Right lung (tissue), 5 donors: ENCODE results near the gene CMTM2. TPM values are rescaled to one million over a fixed set of nuclear protein-coding genes. Genes with fewer than 3 reads are reported as not detected.
"Not testable (repeated sequence)": the region's sequence is repeated elsewhere in the genome, so short reads cannot be mapped to it uniquely, and the experiment has no call there.

Source experiments
- DNase-seq, 2 donors: peaks; one replicate each; pipeline ENCODE4 v3.0.0-alpha.2; 2013
- polyA plus RNA-seq, 5 donors: library from polyadenylated mRNA; unstranded; fragments of 120-200 nt; gene quantifications; one replicate each; pipeline versions ENCODE4 v1.2.1 to v1.2.3, GENCODE V29; 2013; ENCODE audit warnings: inconsistent platforms in 1 of 5, low replicate concordance in 1 of 5; ENCODE audit not compliant: insufficient read length in 5 of 5, insufficient read depth in 1 of 5

Gene CMTM2
- polyA plus RNA-seq, 5 donors: 0.60 to 1.1 (median 0.95) TPM

DNA sequence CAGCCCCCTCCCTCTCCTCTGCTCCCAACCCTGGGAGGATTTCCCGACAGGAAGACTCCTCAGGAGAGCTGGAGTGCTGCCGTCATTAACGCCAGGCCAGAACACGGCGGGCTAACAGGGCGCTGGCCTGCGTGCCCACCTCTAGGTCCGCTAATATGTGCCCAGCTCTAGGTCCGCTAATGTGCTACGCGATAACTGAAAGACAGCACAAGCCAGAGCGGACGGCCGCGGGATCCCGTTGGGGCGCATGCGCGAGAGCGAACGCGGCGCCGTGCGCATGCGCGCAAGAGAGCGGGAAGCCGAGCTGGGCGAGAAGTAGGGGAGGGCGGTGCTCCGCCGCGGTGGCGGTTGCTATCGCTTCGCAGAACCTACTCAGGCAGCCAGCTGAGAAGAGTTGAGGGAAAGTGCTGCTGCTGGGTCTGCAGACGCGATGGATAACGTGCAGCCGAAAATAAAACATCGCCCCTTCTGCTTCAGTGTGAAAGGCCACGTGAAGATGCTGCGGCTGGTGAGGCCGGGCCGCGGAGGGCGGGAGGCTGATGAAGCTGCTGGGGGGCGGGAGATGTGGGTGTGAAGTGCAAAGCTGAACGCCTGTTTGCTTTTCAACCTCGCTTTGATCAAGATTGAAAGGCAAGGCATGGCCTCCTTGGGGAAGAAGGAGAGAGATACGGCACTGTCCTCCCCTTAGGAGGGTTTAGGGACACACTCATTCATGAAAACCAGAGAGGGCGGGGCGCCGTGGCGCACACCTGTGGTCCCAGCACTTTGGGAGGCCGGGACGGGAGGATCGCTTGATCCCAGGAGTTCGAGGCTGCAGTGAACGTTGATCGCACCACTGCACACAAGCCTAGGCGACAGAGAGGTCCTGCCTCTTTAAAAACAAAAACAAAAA is 26.7 kb upstream of the CMTM2 start, which contains the start of gene CKLF:
CKLF (plus strand) TSS at position 291 of the 892 bp plus-strand sequence; CDS start at position 431, 140 bp downstream.
- peak; percentile 94 to 95 for DNase-seq

DNA sequence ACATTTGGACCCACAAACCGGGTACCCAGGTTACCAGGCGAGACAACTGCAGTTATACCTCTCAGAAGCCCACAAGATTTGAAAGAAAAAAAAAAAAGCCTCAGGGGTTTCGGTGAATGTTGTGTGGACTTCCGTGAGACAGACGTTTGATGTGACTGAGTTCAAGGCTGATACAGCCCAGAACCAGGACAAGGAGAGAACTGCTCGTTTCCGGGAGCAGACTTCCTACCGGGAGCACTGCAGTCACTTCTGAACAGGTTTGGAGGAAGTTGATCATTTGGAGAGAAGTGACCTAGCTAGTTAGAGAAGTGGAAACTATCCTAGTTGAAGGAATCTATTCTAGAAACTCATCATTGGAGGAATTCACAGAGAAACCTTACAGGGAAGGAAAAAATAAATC is 26.0 kb upstream of the CMTM2 start:
- DNase-seq: peak in 1 of 2 donors; percentile 12

DNA sequence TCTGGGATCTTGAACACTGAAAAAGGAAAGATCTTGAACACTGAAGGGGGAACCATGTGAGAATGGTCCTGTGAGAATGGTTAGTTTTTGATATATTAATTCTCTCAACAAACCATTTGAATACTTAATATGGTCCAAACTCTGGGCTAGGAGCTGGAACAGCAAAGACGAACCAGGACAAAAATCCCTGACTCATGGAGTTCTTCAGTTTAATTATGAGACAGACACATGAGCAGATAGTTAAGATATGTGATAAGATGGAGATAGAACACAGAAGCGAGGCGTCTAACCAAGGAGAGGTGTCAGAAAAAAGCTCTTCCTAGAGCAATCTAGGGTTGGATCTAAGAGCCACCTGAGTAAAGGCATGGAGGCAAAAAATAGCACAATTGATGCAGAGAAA is 25.2 kb upstream of the CMTM2 start:
- no peak for DNase-seq

DNA sequence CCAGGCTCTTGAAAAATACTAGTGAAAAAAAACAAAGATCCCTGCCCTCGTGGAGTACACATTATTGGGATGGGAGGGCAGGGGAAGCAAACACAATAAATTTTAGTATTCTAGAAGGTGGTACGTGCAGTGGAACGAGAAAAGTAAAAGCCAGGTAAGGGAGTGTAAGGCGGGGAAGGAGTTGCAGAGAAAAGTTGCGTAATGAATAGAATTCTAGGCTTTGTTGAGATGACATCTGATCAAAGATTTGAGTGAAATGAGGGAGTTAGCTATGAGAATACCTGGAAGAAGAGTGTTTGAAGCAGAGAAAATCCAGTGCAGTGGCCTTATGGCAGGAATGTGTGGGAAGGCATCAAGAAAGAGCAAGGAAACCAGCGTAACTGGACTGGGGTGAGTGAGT is 24.8 kb upstream of the CMTM2 start:
- DNase-seq: no peak

DNA sequence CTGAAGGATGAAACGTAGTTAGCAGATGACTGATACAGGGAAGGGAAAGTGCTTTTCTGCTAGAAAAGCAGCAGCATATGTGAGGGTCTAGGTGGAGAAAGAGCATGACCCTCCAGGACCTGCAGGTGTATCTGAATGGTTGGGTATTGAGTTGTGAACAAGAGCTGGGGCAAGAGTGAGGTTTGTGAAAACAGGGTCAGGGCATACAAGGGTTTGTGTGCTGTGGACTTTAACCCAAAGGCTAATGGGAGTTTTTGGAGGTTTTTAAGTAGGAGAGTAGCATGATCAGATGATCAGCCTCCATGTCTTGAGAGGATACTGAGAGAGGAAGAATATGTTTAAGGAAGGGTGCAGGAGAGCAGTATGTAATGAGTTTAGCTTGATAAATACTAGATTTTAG is 19.2 kb upstream of the CMTM2 start:
- DNase-seq: no peak

DNA sequence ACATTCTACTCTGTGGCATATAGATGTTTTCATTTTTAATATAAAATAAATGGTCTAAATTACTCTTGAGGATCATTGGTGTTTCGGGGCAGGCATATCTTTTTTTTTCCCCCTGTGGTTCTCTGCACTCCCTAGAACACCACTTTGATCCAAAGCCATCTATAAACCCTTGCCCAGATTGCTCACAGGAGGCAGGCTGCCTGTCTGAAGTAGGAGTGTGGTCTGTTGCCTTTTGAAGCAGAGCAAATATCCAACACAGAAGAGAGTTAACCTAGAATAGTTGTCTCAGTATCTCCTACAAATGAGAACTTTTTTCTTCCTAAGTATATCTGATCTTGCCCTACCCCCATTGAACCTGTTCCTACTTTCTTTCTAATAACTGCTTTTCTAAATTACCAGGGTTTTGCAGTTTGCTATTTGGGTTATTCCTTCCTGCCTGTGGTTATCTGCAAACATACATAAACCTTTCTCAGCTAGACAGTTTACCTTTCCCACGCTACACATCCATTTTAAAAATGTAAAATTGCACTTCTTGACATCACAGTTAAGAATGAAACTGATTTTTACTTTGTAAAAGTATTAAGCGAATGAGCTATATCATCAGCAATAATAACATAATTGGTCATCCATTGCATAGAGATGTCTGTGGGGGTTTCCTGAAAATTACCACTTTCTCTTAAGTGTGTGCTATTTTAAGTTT is 17.7 kb upstream of the CMTM2 start:
- DNase-seq: no peak

DNA sequence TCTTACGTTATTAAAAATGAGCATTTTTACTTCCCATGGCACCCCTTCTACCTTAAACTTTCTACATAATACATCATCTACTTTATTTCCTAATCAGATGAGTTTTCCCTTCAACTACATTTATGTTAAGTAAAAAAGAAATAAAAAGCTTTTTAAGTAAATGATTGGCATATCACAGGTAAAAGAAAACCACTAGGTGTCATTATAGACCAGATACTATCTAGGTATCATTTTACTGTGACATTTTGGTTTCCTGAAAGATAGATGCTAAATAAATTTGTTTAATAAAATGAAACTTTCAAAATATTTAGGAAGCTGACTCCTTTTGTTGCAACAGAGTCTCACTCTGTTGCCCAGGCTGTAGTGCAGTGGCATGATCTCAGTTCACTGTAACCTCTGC is 16.9 kb upstream of the CMTM2 start:
- no peak for DNase-seq

DNA sequence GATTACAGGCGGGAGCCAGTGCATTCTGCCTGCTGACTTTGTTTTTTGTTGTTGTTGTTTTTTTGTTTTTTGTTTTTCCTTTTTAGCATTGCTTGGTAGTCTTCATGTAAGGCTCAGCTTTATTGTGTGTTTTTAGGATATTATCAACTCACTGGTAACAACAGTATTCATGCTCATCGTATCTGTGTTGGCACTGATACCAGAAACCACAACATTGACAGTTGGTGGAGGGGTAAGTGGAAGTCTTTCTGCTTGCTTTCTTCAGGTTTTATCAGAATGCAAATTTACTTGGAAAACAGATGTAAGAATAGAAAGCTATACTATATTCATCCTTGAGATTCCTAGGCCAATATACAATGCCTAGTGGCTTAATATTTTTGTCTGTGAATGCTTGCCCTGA is 16.3 kb upstream of the CMTM2 start:
- no peak for DNase-seq

DNA sequence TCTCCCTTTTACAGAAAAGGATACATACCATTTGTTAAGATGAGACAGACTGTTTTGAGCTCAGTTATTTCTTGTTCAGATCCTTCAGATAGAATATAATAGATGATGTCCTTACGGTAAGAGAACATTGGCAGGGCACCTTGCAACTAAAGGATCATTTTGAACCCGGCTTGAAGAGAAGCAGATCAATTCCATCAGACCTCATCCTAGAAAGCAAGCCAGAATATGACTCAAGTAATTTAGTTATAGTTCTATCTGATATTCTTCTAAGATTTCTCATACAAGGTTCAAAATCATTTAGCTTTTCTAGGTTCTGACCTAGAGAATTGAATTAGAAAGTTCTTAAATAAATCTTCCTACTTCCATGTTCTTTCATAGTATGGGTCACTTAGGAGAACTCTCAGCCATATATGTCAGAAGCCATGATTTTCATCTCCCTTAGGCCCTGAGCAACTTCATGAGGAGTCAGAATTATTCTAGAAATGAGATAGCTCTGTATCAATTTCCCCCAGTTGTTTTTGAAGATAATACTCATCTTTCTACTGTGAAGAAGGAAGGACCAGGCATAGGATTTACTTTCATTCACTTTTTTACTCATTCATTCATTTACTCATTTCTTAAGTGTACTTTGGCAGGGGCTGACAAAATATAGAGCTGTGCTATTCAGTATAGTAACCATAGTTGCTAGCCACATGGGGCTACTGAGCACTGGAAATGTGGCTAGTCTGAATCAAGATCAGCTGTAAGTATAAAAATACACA is 15.5 kb upstream of the CMTM2 start:
- DNase-seq: no peak

DNA sequence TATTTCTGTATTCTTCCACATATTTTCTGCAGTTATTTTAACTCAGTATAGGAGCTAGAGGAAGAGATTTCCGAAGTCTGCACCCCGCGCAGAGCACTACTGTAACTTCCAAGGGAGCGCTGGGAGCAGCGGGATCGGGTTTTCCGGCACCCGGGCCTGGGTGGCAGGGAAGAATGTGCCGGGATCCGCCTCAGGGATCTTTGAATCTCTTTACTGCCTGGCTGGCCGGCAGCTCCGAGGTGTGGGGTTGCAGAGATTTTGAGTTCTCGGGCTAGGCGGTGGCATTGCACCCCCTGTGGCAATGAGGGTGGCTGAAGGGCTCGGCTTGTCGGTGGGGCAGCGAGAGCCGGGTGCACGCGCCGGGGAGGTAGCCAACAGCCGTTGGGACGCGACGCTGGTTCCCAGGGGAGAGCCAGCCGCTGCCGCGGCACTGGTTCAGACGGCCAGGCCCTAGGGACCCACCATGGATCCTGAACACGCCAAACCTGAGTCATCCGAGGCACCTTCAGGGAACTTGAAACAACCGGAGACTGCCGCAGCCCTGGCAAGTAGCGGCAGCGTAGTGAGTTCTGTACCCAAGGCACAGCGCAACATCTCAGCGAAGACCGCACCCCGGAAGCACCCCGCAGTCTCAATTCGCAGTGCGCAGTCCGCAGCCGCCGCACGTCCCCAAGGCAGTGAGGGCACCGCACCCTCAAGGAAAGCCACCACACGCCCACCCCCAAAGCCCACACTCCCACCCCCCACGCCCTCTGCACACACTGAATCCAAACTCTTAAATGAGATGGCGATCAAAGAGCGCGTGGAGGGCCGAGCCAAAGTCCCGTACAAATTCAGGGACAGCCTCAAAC is 13.0 kb upstream of the CMTM2 start, which contains the start of gene CMTM1:
CMTM1 (plus strand) TSS at position 389 of the 851 bp plus-strand sequence; CDS start at position 464, 75 bp downstream.
- DNase-seq: no peak

DNA sequence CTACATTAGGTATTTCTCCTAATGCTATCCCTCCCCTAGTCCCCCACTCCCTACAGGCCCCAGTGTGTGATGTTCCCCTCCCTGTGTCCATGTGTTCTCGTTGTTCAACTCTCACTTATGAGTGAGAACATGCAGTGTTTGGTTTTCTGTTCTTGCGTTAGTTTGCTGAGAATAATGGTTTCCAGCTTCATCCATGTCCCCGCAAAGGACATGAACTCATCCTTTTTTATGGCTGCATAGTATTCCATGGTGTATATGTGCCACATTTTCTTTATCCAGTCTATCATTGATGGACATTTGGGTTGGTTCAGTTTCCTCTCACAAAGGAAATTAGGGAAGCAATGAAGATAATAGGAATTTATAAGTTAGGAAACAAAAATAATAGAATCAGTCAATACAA is 12.0 kb upstream of the CMTM2 start:
- not testable (repeated sequence) for DNase-seq

DNA sequence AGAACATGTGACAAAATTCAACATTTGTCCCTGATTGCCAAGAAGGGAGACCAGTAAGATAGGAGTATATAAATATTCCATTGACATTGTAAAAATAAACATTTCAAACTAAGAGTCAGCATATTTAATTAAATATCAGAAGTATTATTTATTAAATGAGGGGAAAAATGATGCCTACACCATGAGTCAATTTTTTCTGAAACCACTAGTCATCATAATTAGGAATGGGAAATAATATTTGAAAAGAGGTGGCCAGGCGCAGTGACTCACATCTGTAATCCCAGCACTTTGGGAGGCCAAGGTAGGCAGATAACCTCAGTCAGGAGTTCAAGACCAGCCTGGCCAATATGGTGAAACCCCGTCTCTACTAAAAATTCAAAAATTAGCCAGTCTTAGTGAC is 10.9 kb upstream of the CMTM2 start:
- DNase-seq: no peak

DNA sequence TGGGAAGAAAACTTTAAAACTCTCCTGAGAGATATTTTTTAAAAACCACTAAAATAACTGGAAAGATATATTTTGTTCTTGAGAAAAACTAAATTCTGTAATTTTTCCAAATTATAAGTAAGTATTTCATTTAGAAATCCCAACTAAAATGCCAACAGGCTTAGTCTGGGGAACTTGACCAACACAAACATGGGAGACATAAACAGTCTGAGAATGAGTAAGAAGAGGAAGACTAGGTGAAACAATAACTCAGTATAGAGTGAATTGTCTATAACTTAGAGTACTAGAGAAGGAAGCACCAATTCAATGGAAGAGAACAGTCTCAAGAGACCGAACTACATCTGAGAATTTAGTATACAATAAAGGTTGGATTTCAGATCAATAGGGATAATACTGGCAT is 10.1 kb upstream of the CMTM2 start:
- DNase-seq: no peak

DNA sequence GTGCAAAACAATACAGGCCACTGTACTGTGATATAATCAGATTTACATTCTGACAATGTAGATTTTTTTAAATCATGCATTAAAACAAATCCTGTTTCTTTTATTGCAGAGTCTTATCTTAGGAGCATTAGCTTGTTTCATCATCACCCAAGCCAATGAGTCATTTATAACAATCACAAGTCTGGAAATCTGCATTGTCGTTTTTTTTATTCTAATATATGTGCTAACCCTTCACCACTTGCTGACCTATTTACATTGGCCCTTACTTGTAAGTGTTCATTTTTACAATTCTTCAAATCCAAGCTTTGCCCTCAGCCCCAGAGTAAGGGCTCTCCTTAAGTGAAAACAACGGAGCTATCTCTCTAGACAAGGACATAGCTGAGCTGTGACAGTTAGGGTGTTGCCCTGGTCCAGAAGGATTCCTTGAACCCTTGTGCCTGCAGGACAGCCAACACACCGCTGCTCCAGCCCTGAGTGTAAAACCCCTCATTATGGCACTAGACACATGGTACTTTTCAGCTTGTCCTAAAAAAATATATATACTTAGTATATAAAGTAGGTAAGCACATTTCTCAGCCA is 9.3 kb upstream of the CMTM2 start:
- DNase-seq: no peak

DNA sequence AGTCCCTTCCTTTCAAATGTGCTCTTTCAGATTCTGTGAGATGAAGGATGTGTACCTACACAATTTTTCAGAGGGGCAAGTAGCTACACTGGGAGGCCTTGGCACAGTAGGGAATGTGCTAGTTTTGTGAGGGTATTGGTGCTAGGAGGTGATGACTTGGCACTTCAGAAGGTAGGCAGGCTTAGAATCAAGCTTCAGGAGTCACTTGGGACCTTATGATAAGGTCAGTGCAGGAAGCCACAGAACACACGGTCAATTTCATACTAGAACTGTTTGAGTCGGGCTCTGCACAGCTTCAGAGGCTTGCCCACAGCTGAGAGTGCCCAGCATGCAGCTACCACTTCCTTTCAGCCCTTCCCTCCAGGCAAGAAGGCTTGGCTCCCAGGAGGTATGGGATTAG is 6.9 kb upstream of the CMTM2 start:
- no peak for DNase-seq

DNA sequence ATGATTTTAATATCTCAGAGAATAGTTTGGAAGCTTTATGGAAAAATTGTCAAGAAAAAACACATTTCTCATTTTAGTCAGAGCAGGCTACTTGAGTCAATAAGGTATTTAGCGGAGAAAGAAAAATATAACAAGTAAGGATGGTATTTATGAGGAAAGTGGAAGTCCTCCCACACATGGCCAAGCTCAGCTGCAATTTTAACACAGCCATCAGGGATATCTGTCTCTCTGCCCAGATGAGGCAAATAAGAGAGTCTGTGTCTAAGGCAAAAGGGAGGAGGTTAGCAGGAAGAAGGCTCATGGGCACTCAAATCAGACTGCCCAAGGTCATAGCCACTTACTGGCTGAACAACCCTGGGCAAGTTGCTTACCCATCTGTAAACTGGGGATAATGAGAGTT is 5.2 kb upstream of the CMTM2 start:
- DNase-seq: no peak

DNA sequence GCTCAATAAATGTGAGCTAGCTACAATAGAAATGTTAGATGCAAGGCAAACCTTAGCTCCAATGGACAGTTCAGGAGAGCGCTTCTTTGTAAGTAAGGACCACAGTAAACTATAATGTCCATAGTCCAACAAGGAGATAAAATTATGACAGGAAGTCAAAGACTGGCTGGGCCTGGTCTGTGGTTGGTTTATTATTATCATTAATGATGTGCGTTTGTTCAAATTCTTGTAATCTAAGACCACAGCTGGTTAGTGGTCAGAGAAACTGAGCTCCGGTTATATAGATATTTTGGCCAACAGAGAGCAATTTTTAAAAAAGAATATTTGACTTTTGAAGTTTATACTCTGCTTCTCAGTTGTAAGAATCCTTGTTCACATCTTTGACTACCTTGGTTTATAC is 4.7 kb upstream of the CMTM2 start:
- DNase-seq: no peak

DNA sequence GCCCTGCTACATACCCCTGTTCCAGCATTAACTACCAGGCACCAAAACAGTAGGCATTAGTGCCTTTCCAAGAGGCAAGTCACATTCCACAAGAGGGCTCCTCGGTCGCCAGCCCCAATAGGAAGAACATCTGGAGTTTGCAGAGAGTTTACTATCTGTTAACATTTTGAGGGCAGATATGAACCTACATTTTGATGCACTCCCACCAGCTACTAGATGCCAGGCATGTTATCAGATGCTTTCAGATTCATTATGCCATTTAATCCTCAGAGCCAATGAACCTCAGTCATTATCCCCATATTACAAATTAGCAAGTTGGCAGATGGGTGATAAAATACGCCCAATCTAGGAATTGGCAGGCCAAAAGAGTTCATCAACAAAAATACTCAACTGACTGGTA is 4.2 kb upstream of the CMTM2 start:
- DNase-seq: no peak

DNA sequence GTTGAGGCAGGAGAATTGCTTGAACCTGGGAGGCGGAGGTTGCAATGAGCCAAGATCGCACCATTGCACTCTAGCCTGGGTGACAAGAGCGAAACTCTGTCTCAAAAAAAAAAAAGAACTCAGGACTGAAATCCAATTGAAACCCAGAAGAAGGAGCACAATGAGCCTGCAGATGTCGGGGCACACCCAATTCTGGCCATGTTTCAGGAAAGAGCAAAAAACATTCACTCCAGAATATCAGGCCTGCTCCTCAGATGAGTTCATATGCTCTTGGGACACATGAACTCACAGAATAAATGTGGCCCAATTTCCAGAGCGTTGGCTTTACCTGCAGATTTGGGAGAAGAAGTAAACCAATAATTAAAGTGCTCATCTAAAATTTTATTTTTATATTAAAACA is 3.0 kb upstream of the CMTM2 start:
- no peak for DNase-seq

DNA sequence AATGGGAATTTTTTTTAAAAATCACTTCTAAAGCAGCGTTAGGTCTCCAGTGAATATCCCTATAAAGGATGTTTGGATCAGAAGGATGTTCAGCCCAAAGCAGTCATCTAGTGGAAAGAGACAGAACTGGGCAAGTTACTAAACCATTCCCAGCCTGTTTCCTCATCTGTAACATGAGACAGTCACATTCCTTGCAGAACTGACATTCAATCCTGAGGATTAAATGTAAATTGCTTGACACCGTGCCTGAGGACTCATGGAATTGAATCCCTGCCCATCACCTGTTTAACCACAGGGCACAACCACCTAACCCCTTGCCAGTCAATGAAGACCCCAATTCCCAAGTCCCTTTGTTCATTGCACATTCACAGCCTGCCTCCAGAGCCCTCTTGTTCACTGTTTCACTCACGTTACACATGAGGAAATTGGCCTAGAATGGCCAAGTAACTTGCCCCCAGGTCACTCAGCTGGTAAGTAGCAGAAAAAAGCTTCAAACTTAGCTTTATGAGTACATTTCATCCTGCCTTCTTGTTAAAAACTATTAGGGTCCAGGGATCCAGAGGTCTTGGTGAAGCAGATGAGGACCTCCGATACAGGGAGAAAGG is 1.4 kb downstream of the CMTM2 start:
- DNase-seq: no peak
